Measurements from ENCODE around the gene NUDCD2. TPM values are rescaled to one million over a fixed set of nuclear protein-coding genes. Genes with fewer than 3 reads are reported as not detected.

Gene NUDCD2
- total RNA-seq, 1 experiment from 2014 or later: 56.8 TPM

GRCh38 chr5:163456840-163457239, 3.1 kb downstream of the NUDCD2 start:
- no TSS peak for BruUV-seq (replicated peaks)
- no peak overlapping the region for H3K4me2 ChIP-seq (ENCODE audit: low read length)
- intact Hi-C loops (cut with micrococcal nuclease): no loop called here
- no peaks in the 10 kb centered on the region for H3K27me3 ChIP-seq (ENCODE audit: insufficient read depth, low read length)
- no peaks in the 10 kb centered on the region for H3K9me2 ChIP-seq (ENCODE audit: insufficient read depth)
- H3K4me3 ChIP-seq (replicated peaks in 1 of 2; ENCODE audit: low read depth in 1 of 2, low read length in 2 of 2): no peak overlapping the region
- no peak overlapping the region for H2AFZ ChIP-seq (ENCODE audit: low read depth, low read length, poor library complexity, severe bottlenecking)
- peaks cover 3 to 13% of the 10 kb centered on the region in 2 experiments; a peak in 3 of 4 replicates for H3K4me1 ChIP-seq (ENCODE audit: control insufficient read depth in 1 of 2, insufficient read depth in 2 of 2, low read length in 2 of 2)
- ChIA-PET CTCF (no interaction called here), RAD21 (ENCODE audit: low non-redundant PET in 1 of 2, low total read pairs in 2 of 2, uncharacterized antibody in 2 of 2, unreplicated experiment in 2 of 2) (no interaction called here), POLR2A (interaction anchor here (5.0 kb wide), 1 partner anchor 18 kb away, joined by 34 read pairs; the partner anchor contains the start of gene CCNG1)
- no peak for TF ChIP-seq EGR1 (IDR thresholded peaks at IDR 0.05; ENCODE audit: low read depth)
- no peak for TF ChIP-seq MAX (IDR thresholded peaks at IDR 0.05)
- TF ChIP-seq ZFX (IDR thresholded peaks at IDR 0.05): no peak
- TF ChIP-seq SIN3A (IDR thresholded peaks at IDR 0.05; ENCODE audit: low read depth): no peak
- TF ChIP-seq REST (IDR thresholded peaks at IDR 0.05; ENCODE audit: low read depth): no peak
- no peak for TF ChIP-seq FOSL1 (IDR thresholded peaks at IDR 0.05; ENCODE audit: low read depth)
- no peak for TF ChIP-seq ZBTB33 (IDR thresholded peaks at IDR 0.05; ENCODE audit: extremely low read depth, insufficient replicate concordance, low read length)
- no peak for TF ChIP-seq JUND (IDR thresholded peaks at IDR 0.05)
- TF ChIP-seq ELF1 (IDR thresholded peaks at IDR 0.05; ENCODE audit: borderline replicate concordance, low read depth): no peak
- no peak for TF ChIP-seq CEBPB (IDR thresholded peaks at IDR 0.05; ENCODE audit: low read depth)
- TF ChIP-seq POLR2AphosphoS5 (IDR thresholded peaks at IDR 0.05; ENCODE audit: low read depth, low read length): no peak
- peaks cover 62% of the 10 kb centered on the region for H3K79me2 ChIP-seq (ENCODE audit: insufficient read depth, low read length)
- DNase-seq (ENCODE audit: low read depth, low spot score) (no peak), ATAC-seq (no peak)
- H3K9ac ChIP-seq (ENCODE audit: low read length): no peak overlapping the region
- no peaks in the 10 kb centered on the region for H4K20me1 ChIP-seq (ENCODE audit: insufficient read depth)
- H3K36me3 ChIP-seq (ENCODE audit: control insufficient read depth in 1 of 2, insufficient read depth in 2 of 2, low read length in 2 of 2): peaks cover 15 to 23% of the 10 kb centered on the region in 2 experiments
- H3K9me3 ChIP-seq (ENCODE audit: control insufficient read depth in 1 of 2, insufficient read depth in 1 of 2, low read depth in 1 of 2, low read length in 2 of 2): no peaks in the 10 kb centered on the region
- H3K27ac ChIP-seq (ENCODE audit: low read depth, low read length): no peak overlapping the region

Data from HCT116 (cell line).